ENCODE measurements around the gene VAMP2. TPM values are rescaled to one million over a fixed set of nuclear protein-coding genes. Genes with fewer than 3 reads are reported as not detected.
A peak's percentile ranks its signal among the peaks of the same experiment; 100 is the strongest.

VAMP2 gene
- total RNA-seq, 1 donor from 2014 or later = 97.7 TPM

GRCh38 chr17:8121681-8122421 lies 40.9 kb downstream of the VAMP2 start:
- H3K27ac Mint-ChIP-seq = no peak overlapping the region

GRCh38 chr17:8121407-8121680 lies 41.4 kb downstream of the VAMP2 start:
- POLR2A ChIA-PET = interaction anchor here (1.0 to 5.2 kb wide), 5 partner anchors 17 to 103 kb away, joined by 5 to 46 read pairs (median 28); no protein-coding TSS in a partner anchor
- H3K9me3 Mint-ChIP-seq = no peaks in the 10 kb centered on the region
- no peak overlapping the region for H3K27ac Mint-ChIP-seq
- H3K36me3 Mint-ChIP-seq (ENCODE audit: low read depth) = peaks cover 15% of the 10 kb centered on the region
- DNase-seq (no peak), ATAC-seq (ENCODE audit: low read depth) (no peak)
- peak overlapping the region; percentile 93 for H3K4me3 Mint-ChIP-seq
- CTCF ChIA-PET = interaction anchor here (2.3 kb wide), 1 partner anchor 18 kb away, joined by 8 read pairs; no protein-coding TSS in a partner anchor
- TF ChIP-seq CTCF (IDR thresholded peaks at IDR 0.05) = no peak
- H3K27me3 Mint-ChIP-seq = peaks cover 49% of the 10 kb centered on the region
- H3K4me1 Mint-ChIP-seq = peaks cover 82% of the 10 kb centered on the region
- intact Hi-C loops (cut with micrococcal nuclease) = no loop called here

More at GRCh38 chr17:8121681-8122421, 40.9 kb downstream of the VAMP2 start:
- ChIA-PET CTCF (interaction anchor here (1.1 to 2.3 kb wide), 2 partner anchors 15 to 17 kb away, joined by 3 to 8 read pairs; no protein-coding TSS in a partner anchor), POLR2A (interaction anchor here (0.6 to 5.2 kb wide), 11 partner anchors 13 to 126 kb away, joined by 3 to 46 read pairs (median 6); partner anchors contain the start of gene CTC1)
- ATAC-seq (ENCODE audit: low read depth) = peak; percentile 4
- Mint-ChIP-seq H3K4me1 (peaks cover 81% of the 10 kb centered on the region), H3K36me3 (ENCODE audit: low read depth) (peaks cover 18% of the 10 kb centered on the region), H3K9me3 (no peaks in the 10 kb centered on the region), H3K27me3 (peaks cover 44% of the 10 kb centered on the region), H3K4me3 (peak overlapping the region; percentile 93)
- intact Hi-C loops (cut with micrococcal nuclease) = no loop called here
- TF ChIP-seq CTCF (IDR thresholded peaks at IDR 0.05) = no peak
- peak; percentile 60 for DNase-seq

- peak overlapping the region; percentile 96 for H3K27ac Mint-ChIP-seq
- POLR2A ChIA-PET = interaction anchor here (0.6 to 5.2 kb wide), 20 partner anchors 10 to 434 kb away, joined by 3 to 57 read pairs (median 10); partner anchors contain the start of genes BORCS6, CTC1, RANGRF and SLC25A35
- H3K9me3 Mint-ChIP-seq = no peaks in the 10 kb centered on the region
- intact Hi-C loops (cut with micrococcal nuclease) = loop anchor here (1.0 kb wide), 1 partner anchor 19 kb away; no protein-coding TSS in a partner anchor
- ATAC-seq (ENCODE audit: low read depth) = peak; percentile 1
- peak overlapping the region; percentile 93 for H3K4me3 Mint-ChIP-seq
- DNase-seq = peak; percentile 53
- CTCF ChIA-PET = interaction anchor here (0.8 to 5.6 kb wide), 12 partner anchors 27 to 180 kb away, joined by 3 to 37 read pairs (median 12); partner anchors contain the start of genes PFAS and SLC25A35
- peaks cover 76% of the 10 kb centered on the region for H3K4me1 Mint-ChIP-seq
- peaks cover 12% of the 10 kb centered on the region for H3K36me3 Mint-ChIP-seq (ENCODE audit: low read depth)
- TF ChIP-seq CTCF (IDR thresholded peaks at IDR 0.05) = no peak
- H3K27me3 Mint-ChIP-seq = peaks cover 53% of the 10 kb centered on the region
These were observed 42.0 kb downstream of the VAMP2 start for GRCh38 chr17:8120520-8121406.

- H3K27me3 Mint-ChIP-seq = peaks cover 58% of the 10 kb centered on the region
- H3K4me3 Mint-ChIP-seq = peak overlapping the region; percentile 93
These were observed 42.9 kb downstream of the VAMP2 start for GRCh38 chr17:8119581-8120519.

More at GRCh38 chr17:8119581-8120519, 42.9 kb downstream of the VAMP2 start:
- POLR2A ChIA-PET = interaction anchor here (0.6 to 5.2 kb wide), 28 partner anchors 9 to 433 kb away, joined by 3 to 57 read pairs (median 10); partner anchors contain the start of genes BORCS6, CTC1, PER1 and RANGRF
- ATAC-seq (ENCODE audit: low read depth) (peak; percentile 43), DNase-seq (peak; percentile 69)
- intact Hi-C loops (cut with micrococcal nuclease) = loop anchor here (1.0 to 2.0 kb wide), 12 partner anchors 19 to 431 kb away; partner anchors contain the start of genes NAA38, PFAS, RANGRF and WRAP53
- Mint-ChIP-seq H3K9me3 (no peaks in the 10 kb centered on the region), H3K36me3 (ENCODE audit: low read depth) (peaks cover 9% of the 10 kb centered on the region), H3K27ac (peak overlapping the region; percentile 96), H3K4me1 (peaks cover 67% of the 10 kb centered on the region)
- TF ChIP-seq CTCF (IDR thresholded peaks at IDR 0.05) = no peak
- CTCF ChIA-PET = interaction anchor here (0.6 to 5.6 kb wide), 26 partner anchors 10 to 257 kb away, joined by 3 to 37 read pairs (median 8); partner anchors contain the start of genes KRABD2, PFAS, SLC25A35 and VAMP2

All from activated B cell treated with CpG ODN at 0.5 μM for 24 hours (primary cell).